ENCODE measurements around the gene JMJD1C. TPM values are rescaled to one million over a fixed set of nuclear protein-coding genes. Genes with fewer than 3 reads are reported as not detected.

JMJD1C gene
- total RNA-seq, 2 experiments from 2014 or later, result 42.6 to 47.3 TPM

DNA sequence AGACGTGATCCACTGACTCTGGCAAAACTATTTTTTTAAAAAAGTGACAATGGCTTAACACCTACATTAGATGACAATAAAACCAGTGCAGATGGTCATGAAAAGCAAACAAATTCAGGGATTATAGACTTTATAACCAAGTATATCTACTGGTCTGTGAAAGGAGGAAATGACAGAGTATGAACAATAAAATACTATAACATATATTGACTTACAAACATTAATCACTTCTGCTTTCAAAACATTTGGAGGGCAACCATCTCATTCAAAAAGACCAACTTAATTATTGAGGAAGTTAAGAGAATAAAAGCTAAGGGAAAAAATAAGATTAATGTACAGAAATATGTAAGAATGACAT lies 34.8 kb downstream of the JMJD1C start:
- H3K27ac Mint-ChIP-seq, result no peak overlapping the region
- no peaks in the 10 kb centered on the region for H3K9me3 Mint-ChIP-seq
- DNase-seq, result no peak
- H3K27me3 Mint-ChIP-seq, result no peaks in the 10 kb centered on the region
- intact Hi-C loops (cut with micrococcal nuclease), result no loop called here
- ChIA-PET POLR2A (no interaction called here), CTCF (interaction anchor here (0.8 kb wide), 1 partner anchor 313 kb away, joined by 3 read pairs; no protein-coding TSS in a partner anchor)
- H3K4me1 Mint-ChIP-seq (ENCODE audit: low read depth), result peaks cover 35% of the 10 kb centered on the region
- peaks cover 8% of the 10 kb centered on the region for H3K36me3 Mint-ChIP-seq
- no peak overlapping the region for H3K4me3 Mint-ChIP-seq

DNA sequence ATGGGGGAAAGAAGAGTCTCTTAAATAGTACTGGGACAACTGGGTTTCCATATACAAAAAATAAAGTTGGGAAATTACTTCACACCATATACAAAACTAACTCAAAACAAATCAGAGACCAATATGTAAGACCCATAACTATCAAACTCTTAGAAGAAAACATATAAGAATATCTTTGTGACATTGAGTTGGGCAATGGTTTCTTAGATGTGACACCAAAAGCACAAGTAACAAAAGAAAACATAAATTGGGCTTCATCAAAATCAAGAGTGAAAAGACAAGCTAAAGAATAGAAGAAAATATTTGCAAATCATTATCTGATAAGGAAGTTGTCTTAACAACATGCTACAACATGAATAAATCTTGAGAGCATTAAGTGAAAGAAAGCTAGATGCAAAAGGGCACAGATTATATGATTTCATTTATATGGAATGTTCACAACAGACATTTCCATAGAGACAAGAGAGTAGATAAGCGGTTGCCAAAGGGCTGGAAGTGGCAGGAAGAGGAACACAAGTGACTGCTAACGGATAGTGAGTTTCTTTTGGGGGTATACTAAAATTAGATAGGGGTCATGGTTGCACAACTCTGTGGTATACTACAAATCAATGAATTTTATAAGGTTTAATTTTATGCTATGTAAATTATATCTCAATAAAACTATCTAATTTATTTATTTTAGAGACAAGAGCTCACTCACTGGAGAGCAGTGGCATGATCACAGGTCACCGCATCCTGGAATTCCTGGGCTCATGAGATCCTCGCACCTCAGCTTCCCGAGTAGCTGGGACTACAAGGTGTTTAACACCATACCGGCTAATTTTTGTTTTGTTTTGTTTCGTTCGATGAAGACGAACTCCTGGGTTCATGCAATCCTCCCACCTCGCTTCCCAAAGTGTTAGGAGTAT lies 35.4 kb downstream of the JMJD1C start:
- peaks cover 35% of the 10 kb centered on the region for H3K4me1 Mint-ChIP-seq (ENCODE audit: low read depth)
- CTCF ChIA-PET, result interaction anchor here (0.8 kb wide), 1 partner anchor 314 kb away, joined by 3 read pairs; no protein-coding TSS in a partner anchor
- H3K36me3 Mint-ChIP-seq, result peaks cover 8% of the 10 kb centered on the region
- no peak overlapping the region for H3K27ac Mint-ChIP-seq
- H3K4me3 Mint-ChIP-seq, result no peak overlapping the region
- no peak for DNase-seq
- POLR2A ChIA-PET, result no interaction called here
- no peaks in the 10 kb centered on the region for H3K27me3 Mint-ChIP-seq
- intact Hi-C loops (cut with micrococcal nuclease), result no loop called here
- no peaks in the 10 kb centered on the region for H3K9me3 Mint-ChIP-seq

DNA sequence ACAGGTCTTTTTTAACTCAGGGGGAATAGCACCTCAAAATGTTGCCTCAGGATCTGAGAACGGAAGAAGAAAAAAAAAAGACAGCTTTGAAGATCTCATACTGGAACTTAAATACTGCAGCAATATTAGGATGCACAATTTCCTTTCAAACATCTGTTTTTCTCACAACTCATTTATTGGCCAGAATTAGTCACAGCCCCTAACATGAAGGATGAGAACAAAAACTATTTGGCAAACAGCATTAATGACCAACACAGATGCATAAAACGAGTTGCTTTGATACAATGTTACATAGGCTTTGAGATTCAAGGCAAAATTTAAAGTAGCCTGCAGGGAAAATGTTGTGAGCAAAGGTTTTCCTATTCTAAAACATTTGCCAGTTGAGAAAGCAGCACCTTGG lies 36.5 kb downstream of the JMJD1C start:
- intact Hi-C loops (cut with micrococcal nuclease), result no loop called here
- H3K9me3 Mint-ChIP-seq, result no peaks in the 10 kb centered on the region
- no peak overlapping the region for H3K4me3 Mint-ChIP-seq
- DNase-seq, result no peak
- H3K27me3 Mint-ChIP-seq, result no peaks in the 10 kb centered on the region
- ChIA-PET POLR2A (no interaction called here), CTCF (no interaction called here)
- H3K36me3 Mint-ChIP-seq, result peaks cover 8% of the 10 kb centered on the region
- H3K4me1 Mint-ChIP-seq (ENCODE audit: low read depth), result peaks cover 33% of the 10 kb centered on the region
- no peak overlapping the region for H3K27ac Mint-ChIP-seq

DNA sequence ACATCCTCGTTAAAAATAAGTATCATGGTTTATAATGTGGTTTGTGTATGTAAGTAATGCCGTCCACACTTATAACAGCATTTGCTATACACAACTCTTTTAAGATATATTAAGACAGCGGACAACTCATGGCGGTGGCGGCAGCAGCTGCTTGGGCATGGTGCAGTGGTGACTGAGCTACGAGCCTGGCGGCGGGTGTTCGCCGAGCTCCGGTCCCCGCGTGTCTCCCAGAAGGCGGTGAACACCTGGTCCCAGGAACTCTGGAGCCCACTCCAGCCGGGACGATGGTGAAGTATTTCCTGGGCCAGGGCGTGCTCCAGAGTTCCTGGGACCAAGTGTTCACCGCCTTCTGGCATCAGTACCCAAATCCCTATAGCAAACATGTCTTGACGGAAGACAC lies 38.8 kb downstream of the JMJD1C start:
- CTCF ChIA-PET, result no interaction called here

DNA sequence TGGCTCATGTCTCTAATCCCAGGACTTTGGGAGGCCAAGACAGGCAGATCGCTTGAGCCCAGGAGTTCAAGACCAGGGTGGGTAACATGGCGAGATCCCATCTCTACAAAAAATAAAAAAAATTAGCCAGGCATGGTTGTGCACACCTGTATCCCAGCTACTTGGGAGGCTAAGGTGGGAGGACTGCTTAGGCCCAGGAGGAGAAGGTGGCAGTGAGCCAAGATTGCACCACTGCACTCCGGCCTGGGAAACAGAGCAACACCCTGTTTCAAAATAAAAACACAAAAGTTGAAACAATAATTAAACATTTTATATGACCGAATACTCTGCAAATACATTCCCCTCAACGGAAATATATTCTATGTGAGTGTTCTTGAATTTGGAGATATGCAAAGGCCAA lies 40.3 kb downstream of the JMJD1C start:
- no peaks in the 10 kb centered on the region for H3K9me3 Mint-ChIP-seq
- DNase-seq, result no peak
- no peaks in the 10 kb centered on the region for H3K27me3 Mint-ChIP-seq
- no peaks in the 10 kb centered on the region for H3K36me3 Mint-ChIP-seq
- POLR2A ChIA-PET, result no interaction called here
- intact Hi-C loops (cut with micrococcal nuclease), result no loop called here
- H3K4me1 Mint-ChIP-seq (ENCODE audit: low read depth), result peaks cover 40% of the 10 kb centered on the region
- H3K4me3 Mint-ChIP-seq, result no peak overlapping the region
- no peak overlapping the region for H3K27ac Mint-ChIP-seq
- CTCF ChIA-PET, result no interaction called here

More for the DNA sequence above, 38.8 kb downstream of the JMJD1C start:
- Mint-ChIP-seq H3K27me3 (no peaks in the 10 kb centered on the region), H3K4me1 (ENCODE audit: low read depth) (peaks cover 38% of the 10 kb centered on the region), H3K4me3 (no peak overlapping the region), H3K27ac (no peak overlapping the region), H3K36me3 (peaks cover 5% of the 10 kb centered on the region), H3K9me3 (no peaks in the 10 kb centered on the region)
- DNase-seq, result no peak
- POLR2A ChIA-PET, result no interaction called here
- intact Hi-C loops (cut with micrococcal nuclease), result no loop called here

DNA sequence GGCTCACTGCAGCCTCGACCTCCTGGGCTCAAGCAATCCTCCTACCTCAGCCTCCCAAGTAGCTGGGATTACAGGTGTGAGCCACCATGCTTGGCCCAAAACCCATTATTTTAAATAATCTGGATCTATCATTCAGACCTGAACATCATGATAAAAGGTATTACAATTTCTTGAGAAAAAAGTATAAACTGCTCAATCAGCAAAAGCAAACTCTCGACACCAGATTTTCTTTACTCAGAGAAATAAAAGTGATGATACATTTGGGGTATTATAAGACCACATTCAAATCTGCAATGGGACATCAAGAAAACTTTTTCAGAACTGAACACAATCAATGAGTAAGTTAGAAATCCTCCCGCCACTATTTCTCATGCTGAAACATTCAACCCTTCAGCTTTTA lies 41.2 kb downstream of the JMJD1C start:
- Mint-ChIP-seq H3K4me3 (no peak overlapping the region), H3K4me1 (ENCODE audit: low read depth) (peaks cover 36% of the 10 kb centered on the region), H3K27ac (no peak overlapping the region), H3K36me3 (no peaks in the 10 kb centered on the region), H3K9me3 (no peaks in the 10 kb centered on the region), H3K27me3 (no peaks in the 10 kb centered on the region)
- CTCF ChIA-PET, result no interaction called here
- DNase-seq, result no peak
- POLR2A ChIA-PET, result no interaction called here
- intact Hi-C loops (cut with micrococcal nuclease), result no loop called here

DNA sequence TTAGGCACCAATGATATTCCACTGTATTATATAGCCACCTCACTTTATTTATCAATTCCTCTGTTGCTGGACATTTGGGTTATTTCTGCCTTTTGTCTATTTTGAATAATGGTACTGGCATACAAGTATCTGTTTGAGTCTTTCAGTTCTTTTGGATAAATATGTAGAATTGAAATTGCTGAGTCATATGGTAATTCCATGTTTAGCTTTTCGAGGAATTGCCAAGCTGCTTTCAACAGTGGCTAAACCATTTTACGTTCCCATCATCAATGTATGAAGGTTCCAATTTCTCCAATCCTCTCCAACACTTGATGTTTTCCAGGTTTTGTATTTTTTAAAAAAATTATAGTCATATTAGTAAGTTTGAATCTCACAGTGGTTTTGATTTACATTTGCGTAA lies 42.3 kb downstream of the JMJD1C start:
- intact Hi-C loops (cut with micrococcal nuclease), result no loop called here
- ChIA-PET CTCF (no interaction called here), POLR2A (no interaction called here)
- H3K27me3 Mint-ChIP-seq, result no peaks in the 10 kb centered on the region
- H3K4me3 Mint-ChIP-seq, result no peak overlapping the region
- DNase-seq, result no peak
- no peak overlapping the region for H3K27ac Mint-ChIP-seq
- no peaks in the 10 kb centered on the region for H3K9me3 Mint-ChIP-seq
- no peaks in the 10 kb centered on the region for H3K36me3 Mint-ChIP-seq
- H3K4me1 Mint-ChIP-seq (ENCODE audit: low read depth), result peaks cover 29% of the 10 kb centered on the region

DNA sequence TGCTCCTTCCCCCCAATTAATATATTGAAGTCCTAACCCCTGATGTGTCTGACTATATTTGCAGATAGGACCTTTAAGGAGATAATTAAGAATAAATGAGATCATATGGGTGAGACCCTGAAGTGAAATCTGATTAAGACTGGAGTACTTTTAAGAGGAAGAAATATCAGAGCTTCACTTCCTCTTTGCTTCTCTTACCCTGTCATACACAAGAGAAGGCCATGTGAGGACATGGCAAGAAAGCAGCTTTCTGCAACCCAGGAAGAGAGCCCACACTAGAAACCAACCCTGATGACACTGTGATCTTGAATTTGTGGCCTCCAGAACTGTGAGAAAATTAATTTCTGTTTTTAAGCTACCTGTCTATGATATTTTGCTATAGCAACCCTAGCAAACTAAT lies 44.2 kb downstream of the JMJD1C start:
- H3K27ac Mint-ChIP-seq, result peak overlapping the region; percentile 10
- ChIA-PET POLR2A (no interaction called here), CTCF (no interaction called here)
- H3K9me3 Mint-ChIP-seq, result no peaks in the 10 kb centered on the region
- H3K36me3 Mint-ChIP-seq, result no peaks in the 10 kb centered on the region
- H3K27me3 Mint-ChIP-seq, result no peaks in the 10 kb centered on the region
- no peak overlapping the region for H3K4me3 Mint-ChIP-seq
- intact Hi-C loops (cut with micrococcal nuclease), result no loop called here
- DNase-seq, result no peak
- H3K4me1 Mint-ChIP-seq (ENCODE audit: low read depth), result peaks cover 27% of the 10 kb centered on the region

DNA sequence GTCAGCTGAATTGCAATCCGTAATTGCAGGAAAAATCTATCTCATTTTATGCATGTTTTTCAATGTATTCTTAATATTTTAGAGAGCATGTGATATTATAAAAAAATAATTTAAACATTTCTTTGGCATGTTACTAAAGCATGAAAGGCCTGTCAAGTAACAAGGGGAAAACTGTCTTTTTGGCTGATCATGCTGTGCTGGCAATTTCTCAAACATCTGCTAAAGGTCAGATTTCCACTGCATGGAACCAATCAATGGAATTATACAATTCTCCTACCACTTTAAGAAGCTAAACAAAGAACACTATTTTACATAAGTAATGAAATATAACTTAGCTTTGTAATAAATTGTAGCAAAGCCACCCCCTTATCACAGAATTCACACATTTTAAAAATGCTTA lies 49.4 kb downstream of the JMJD1C start:
- Mint-ChIP-seq H3K36me3 (no peaks in the 10 kb centered on the region), H3K4me3 (no peak overlapping the region)

DNA sequence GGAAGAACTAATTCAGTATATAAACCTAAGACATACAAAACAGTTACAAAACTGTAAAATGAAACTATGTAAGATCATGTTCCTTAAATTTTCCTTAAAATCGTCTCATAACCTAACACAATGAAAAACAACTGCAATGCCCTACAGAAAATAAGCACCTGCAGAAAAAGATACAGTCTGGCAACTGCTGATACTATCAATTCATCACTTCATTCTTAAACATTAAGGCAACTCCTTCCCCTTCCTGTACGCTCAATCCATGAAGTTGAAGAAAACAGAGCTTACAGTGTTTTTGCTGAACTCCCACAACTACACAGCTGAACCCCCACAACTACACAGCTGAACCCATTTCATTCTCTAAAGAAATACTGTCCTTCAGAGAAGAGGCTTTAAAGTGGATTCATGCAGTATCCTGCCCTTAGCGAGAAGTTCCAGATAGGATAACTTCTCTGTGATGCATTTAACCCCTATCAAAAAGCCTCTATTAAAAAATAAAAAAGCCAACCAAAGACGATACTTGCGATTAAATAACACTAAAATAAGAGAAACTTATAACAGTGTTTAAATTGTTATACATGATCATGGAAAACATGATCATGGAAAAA lies 50.0 kb downstream of the JMJD1C start:
- H3K27me3 Mint-ChIP-seq, result no peaks in the 10 kb centered on the region
- H3K9me3 Mint-ChIP-seq, result no peaks in the 10 kb centered on the region
- intact Hi-C loops (cut with micrococcal nuclease), result no loop called here
- no peaks in the 10 kb centered on the region for H3K36me3 Mint-ChIP-seq
- no peak for DNase-seq
- ChIA-PET POLR2A (interaction anchor here (0.7 kb wide), 1 partner anchor 134 kb away, joined by 3 read pairs; no protein-coding TSS in a partner anchor), CTCF (no interaction called here)
- H3K27ac Mint-ChIP-seq, result no peak overlapping the region
- peaks cover 15% of the 10 kb centered on the region for H3K4me1 Mint-ChIP-seq (ENCODE audit: low read depth)
- no peak overlapping the region for H3K4me3 Mint-ChIP-seq

More for the DNA sequence above, 49.4 kb downstream of the JMJD1C start:
- Mint-ChIP-seq H3K9me3 (no peaks in the 10 kb centered on the region), H3K27ac (no peak overlapping the region), H3K27me3 (no peaks in the 10 kb centered on the region), H3K4me1 (ENCODE audit: low read depth) (peaks cover 20% of the 10 kb centered on the region)
- intact Hi-C loops (cut with micrococcal nuclease), result no loop called here
- DNase-seq, result no peak
- ChIA-PET POLR2A (no interaction called here), CTCF (no interaction called here)

DNA sequence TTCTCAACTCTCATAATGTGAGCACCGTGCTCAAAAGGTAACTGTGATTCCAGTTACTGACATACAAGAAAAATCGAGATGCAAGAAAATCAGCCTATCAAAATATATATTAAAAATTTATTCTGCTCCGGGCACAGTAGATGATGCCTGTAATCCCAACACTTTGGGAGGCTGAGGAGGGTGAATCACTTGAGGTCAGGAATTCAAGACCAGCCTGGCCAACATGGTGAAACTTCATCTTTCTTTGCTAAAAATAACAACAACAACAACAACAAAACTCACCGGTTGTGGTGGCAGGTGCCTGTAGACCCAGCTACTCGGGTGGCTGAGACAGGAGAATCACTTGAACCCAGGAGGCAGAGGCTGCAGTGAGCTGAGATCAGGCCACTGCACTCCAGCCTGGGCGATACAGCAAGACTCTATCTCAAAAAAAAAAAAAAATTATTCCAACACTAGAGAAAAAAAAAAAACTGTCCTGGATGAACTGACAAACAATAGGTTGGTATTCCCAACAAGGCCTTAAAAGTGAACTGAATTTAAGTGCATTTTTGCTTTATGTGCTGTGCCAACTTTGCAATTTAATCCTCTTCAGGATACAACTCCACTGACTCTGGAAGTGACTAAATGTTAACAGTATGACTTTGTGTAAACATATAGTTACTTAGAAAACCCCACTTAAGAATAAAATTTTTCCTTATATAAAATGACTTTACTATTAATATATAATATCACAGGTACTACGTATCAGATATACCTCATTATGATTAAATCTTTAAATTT lies 51.1 kb downstream of the JMJD1C start:
- ChIA-PET POLR2A (no interaction called here), CTCF (no interaction called here)
- H3K4me1 Mint-ChIP-seq (ENCODE audit: low read depth), result peaks cover 20% of the 10 kb centered on the region
- H3K36me3 Mint-ChIP-seq, result no peaks in the 10 kb centered on the region
- H3K27ac Mint-ChIP-seq, result no peak overlapping the region
- H3K27me3 Mint-ChIP-seq, result no peaks in the 10 kb centered on the region
- intact Hi-C loops (cut with micrococcal nuclease), result no loop called here
- H3K9me3 Mint-ChIP-seq, result no peaks in the 10 kb centered on the region
- no peak overlapping the region for H3K4me3 Mint-ChIP-seq
- DNase-seq, result no peak

DNA sequence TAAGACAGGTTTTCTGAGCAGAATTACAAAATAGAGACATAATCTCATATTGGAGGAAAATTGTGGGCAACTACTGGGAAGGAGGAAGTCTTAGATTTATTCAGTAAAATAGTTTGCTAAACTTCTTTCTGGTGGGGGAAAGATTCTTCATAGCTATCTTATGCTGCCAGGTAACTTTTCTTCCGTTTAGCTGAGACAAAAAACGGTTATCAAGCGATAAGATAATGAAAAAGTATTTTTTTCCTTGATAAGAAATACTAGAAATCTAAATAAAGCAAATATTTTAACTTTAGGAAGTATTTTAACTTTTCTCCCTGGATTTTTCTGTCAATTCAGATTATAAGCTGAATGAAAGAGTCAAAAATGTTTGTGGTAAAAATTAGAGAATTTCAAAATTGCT lies 52.3 kb downstream of the JMJD1C start:
- ChIA-PET POLR2A (no interaction called here), CTCF (interaction anchor here (0.6 kb wide), 1 partner anchor 498 kb away, joined by 3 read pairs; no protein-coding TSS in a partner anchor)
- intact Hi-C loops (cut with micrococcal nuclease), result no loop called here
- no peaks in the 10 kb centered on the region for H3K27me3 Mint-ChIP-seq
- H3K4me3 Mint-ChIP-seq, result no peak overlapping the region
- no peak overlapping the region for H3K27ac Mint-ChIP-seq
- no peaks in the 10 kb centered on the region for H3K36me3 Mint-ChIP-seq
- H3K9me3 Mint-ChIP-seq, result no peaks in the 10 kb centered on the region
- peaks cover 23% of the 10 kb centered on the region for H3K4me1 Mint-ChIP-seq (ENCODE audit: low read depth)
- no peak for DNase-seq
